Activated CD4-positive, alpha-beta T cell treated with anti-CD3 and anti-CD28 coated beads, Interleukin-2, amount 50 U/mL, for 16 hours (primary cell): ENCODE measurements around the gene RAD18.

ENCODE experiments used
- DNase-seq: peaks from one replicate; pipeline ENCODE4 v3.0.0-alpha.2; 2020

The RAD18 gene

DNA sequence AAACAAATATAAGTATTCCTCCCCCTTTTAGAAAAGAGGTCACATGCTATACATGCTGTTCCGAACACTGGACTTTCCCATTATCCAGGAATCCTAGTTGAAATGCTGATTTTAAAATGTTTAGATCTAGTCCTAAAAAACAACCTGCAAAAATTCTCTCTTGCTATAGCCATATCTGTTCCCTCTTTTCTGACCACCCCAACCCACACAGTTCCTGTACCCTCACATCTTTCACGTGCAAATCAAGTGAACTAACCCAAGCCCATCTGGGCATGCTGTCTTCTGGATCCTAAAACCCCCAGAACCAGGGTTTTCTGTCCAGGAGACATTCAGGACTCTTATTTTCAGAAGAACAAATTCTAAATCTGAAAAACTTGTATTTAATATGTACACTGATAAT lies 67.4 kb downstream of the RAD18 start:
- DNase-seq = no peak

- no peak for DNase-seq
Measured at GRCh38 chr3:8893001-8893400, 70.3 kb downstream of the RAD18 start.

DNA sequence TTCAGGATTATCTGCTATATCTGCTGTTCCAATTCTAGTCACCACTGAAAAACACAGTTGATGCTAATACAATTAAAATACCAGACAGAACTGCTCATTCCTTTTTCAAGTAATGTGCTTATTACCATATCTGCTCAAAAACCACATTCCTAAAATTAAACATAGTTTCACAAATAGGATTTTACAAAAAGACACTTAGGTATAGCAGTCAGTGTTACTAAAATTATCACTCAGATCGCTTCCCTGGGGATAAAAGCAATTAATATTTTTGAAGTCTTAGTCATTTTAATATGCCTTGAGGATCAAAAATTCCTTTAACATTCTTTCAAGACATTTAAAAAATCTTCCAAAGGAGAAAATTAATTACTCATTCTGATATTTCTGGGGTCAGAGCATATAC lies 71.5 kb downstream of the RAD18 start:
- DNase-seq = no peak

DNA sequence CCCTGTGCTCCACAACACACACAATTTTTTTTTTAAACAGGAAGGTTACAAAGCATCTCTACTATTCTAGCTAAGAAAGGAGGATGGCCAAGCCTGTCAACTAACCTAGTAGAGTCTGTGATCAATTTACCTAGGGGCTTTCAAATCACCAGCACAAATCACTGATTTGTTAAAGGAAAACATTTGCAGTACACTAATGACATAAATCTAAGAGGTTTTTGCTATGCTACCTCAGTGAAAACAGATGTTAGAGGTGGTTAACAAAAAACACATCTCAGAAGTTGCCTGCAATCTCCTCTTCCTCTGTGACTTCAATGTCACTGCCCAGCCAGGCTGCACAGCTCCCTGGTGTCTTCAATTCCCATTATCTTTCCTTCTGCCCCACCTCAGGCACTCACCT lies 72.0 kb downstream of the RAD18 start:
- no peak for DNase-seq

GRCh38 chr3:8888301-8888915 lies 74.9 kb downstream of the RAD18 start:
- no peak for DNase-seq

- no peak for DNase-seq
Measured at GRCh38 chr3:8887435-8888300, 75.6 kb downstream of the RAD18 start.

- no peak for DNase-seq
Measured at GRCh38 chr3:8886546-8886945, 76.7 kb downstream of the RAD18 start.

DNA sequence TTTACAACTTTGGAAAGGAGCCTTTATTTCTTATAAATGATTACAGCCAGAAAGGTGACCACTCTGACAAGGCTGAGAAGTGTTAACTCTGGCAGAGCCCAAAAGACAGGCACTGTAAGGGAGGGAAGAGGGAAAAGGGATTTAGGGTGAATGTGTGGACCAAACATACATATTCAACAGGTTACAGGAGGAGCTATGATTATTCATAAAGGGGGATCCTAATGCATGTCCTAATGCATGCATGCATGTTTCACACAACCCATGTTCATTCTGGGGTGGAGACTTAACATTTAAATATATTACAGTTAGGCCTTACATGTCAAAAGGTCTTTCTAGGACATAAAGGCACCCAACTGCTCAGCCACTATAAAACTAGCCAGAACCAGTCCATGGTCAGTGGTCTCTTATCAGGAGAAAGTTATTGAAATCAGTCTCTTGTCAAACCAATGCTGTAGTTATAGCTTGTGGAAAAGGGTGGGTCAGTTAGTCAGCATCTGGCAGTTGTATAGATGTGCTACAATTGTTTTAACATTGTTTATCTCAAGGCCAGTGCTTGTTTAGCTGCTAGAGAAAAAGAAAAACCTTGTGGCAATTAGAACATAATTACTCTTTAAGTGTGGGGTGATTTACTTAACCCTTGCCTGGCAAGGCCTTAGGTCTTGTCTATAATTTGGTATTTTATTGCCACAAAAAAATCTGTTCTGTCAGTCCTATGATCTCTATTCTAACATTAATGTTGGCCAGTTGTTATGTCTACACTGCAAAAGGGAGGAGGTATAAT lies 77.5 kb downstream of the RAD18 start:
- DNase-seq = no peak

- no peak for DNase-seq
Measured at GRCh38 chr3:8884630-8885290, 78.5 kb downstream of the RAD18 start.

DNA sequence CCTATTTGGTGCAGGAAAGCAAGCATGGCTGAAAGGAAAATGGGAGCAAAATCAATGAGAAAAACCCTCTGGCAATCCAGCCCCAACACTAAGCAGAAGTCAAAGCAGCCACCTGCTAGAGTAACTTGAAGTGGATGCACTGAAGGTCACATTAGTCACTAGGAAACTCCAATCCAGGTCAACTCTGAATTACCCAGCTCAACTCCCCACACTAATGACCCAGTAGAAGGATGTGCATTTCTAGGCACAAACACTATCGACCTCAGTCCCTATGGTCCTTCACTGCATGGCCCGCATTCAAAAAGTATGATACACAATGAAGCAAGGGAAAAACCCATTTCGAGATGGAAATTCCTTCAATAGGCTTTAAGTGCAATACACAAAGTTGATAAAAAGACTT lies 80.6 kb downstream of the RAD18 start:
- DNase-seq = no peak

- no peak for DNase-seq
Measured at GRCh38 chr3:8882171-8882593, 81.1 kb downstream of the RAD18 start.

DNA sequence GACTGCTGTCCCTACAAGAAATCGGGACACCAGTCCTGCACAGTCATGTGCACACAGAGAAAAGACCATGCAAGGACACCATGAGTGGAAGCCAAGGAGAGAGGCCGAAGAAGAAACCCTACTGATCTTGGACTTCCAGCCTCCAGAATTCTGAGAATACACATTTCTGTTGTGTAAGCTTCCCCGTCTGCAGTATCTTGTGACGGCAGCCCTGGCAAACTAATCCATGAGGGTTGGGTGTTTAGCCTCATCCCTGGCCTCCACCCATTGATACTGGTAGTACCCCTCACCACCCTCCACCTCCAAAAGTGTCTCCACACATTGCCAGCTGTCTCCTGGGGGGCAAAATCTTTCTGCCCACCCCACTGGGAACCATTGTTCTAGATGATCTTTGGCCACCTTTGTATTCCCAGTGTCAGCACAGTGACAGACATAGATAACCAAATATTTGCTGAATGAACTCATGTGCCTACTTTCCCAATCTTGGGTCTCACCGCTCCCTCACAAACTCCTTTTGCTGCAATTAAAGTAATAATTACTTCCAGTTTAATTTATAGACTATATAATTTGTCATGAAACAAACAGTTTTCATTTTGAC lies 83.8 kb downstream of the RAD18 start:
- DNase-seq = no peak

GRCh38 chr3:8875836-8876235 lies 87.4 kb downstream of the RAD18 start:
- no peak for DNase-seq

DNA sequence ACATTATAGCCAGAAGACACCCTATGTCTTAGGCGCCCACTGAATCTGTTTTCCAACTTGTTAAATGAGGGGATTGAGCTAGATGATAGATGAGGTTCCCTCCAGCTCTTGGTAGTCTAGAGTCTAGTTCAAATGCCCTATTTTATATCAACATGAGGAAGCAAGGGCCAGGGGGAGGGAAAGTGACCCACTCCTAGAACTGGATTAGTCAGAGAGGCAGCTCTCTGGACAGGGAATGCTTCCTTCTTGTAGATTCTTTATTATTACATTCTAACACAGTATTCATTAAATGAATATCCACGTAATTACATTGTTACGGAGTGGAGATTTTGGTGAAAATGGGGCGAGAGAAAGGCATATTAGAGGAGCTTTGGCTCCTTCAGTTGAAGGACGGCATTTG lies 89.5 kb downstream of the RAD18 start:
- no peak for DNase-seq

DNA sequence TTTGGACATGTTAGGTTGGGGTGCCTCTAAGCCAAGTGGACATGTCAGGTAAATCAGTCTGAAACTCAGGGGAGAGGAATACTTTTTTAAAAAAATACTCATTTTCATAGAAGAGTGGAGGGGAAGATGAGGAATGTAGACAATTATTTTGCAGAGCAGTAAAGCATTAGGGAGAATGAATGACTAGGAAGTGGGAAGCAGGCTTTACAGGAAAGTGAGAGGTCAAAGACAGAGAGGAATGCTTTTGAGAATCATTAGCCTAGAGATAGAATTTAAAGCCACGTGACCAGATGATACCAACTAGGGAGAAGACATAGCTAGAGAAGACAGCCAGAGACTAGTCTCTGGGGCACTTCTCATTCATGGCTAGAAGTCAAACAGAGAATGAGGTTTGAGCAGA lies 91.0 kb downstream of the RAD18 start:
- no peak for DNase-seq

- DNase-seq = no peak
Measured at GRCh38 chr3:8871306-8871705, 92.0 kb downstream of the RAD18 start.

DNA sequence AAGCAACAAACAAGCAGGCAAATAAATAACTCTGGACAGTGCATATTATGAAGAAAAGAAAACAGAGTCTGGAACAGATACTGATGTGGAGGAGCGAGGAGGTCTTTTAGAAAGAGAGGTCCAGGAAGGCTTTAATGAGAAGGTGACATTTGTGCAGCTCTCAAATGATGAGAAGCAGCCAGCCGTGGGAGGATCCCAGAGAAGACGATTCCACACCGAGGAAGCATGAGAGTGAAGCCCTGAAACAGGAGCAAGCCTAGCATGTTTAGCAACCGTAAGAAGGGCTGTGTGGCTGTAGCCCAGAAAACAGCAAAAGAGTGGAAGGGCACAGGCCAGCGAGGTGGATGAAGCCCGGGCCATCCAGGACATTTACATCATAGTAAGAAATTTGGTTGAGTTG lies 93.1 kb downstream of the RAD18 start:
- no peak for DNase-seq

- no peak for DNase-seq
Measured at GRCh38 chr3:8869613-8870012, 93.7 kb downstream of the RAD18 start.

DNA sequence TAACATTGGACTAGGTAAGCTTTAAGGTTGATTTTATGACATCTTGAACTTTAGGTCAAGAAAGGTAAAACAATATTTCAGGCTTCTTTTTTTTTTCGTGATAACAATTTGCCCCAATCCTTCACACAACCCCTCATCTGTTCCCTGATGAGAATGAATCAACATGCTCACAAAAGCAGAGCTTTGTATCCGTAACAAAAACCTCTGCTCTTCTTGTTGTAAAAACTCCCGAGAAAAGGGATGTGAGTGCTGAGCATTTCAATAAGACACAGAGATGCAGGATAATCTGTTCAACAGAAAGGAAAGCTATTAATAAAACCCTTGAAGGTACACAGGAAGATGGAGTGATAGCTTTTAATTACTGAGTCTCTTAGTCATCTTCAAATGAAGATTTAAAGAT lies 94.3 kb downstream of the RAD18 start:
- DNase-seq = no peak

- DNase-seq = no peak
Measured at GRCh38 chr3:8867646-8868045, 95.6 kb downstream of the RAD18 start.

DNA sequence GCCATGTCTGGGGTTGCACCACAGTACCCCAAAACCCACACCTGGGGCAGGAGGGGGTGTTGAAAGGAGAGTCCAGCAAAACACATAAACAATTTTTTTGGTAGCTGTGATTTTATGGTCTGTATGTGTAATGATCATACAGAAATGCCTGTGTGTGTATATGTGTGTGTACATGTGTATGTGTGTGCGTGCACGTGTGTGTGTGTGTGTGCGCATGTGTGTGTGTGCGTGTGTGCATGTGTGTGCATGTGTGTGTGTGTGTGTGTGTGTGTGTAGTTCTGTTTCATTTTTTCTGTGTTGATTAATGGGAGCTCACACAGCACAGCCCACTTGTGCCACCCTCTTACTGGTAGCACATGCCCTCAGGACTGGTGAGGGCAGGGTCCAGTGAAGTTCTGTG lies 97.6 kb downstream of the RAD18 start:
- no peak for DNase-seq

GRCh38 chr3:8864402-8865350 lies 98.6 kb downstream of the RAD18 start:
- DNase-seq = no peak
